ENCODE results near the gene INTS1. TPM values are rescaled to one million over a fixed set of nuclear protein-coding genes. Genes with fewer than 3 reads are reported as not detected.

INTS1 gene
- polyA plus RNA-seq, 3 donors: 5.5 to 64.3 (median 7.3) TPM

- H3K4me3 ChIP-seq (replicated peaks in 1 of 3; ENCODE audit: low read depth in 2 of 3, low read length in 3 of 3): no peak overlapping the region
- TF ChIP-seq, protein P1, sequence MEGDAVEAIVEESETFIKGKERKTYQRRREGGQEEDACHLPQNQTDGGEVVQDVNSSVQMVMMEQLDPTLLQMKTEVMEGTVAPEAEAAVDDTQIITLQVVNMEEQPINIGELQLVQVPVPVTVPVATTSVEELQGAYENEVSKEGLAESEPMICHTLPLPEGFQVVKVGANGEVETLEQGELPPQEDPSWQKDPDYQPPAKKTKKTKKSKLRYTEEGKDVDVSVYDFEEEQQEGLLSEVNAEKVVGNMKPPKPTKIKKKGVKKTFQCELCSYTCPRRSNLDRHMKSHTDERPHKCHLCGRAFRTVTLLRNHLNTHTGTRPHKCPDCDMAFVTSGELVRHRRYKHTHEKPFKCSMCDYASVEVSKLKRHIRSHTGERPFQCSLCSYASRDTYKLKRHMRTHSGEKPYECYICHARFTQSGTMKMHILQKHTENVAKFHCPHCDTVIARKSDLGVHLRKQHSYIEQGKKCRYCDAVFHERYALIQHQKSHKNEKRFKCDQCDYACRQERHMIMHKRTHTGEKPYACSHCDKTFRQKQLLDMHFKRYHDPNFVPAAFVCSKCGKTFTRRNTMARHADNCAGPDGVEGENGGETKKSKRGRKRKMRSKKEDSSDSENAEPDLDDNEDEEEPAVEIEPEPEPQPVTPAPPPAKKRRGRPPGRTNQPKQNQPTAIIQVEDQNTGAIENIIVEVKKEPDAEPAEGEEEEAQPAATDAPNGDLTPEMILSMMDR (IDR thresholded peaks at IDR 0.05): no peak
- Mint-ChIP-seq H3K27me3 (ENCODE audit: low read depth in 3 of 3) (no peaks in the 10 kb centered on the region), H3K4me1 (no peaks in the 10 kb centered on the region), H3K36me3 (peaks cover 67 to 90% of the 10 kb centered on the region in 2 donors), H3K27ac (peak overlapping the region in 4 of 7 donors; percentile 5 to 81 (median 44)), H3K9me3 (no peaks in the 10 kb centered on the region), H3K4me3 (no peak overlapping the region)
- H3K4me2 ChIP-seq (replicated peaks; ENCODE audit: extremely low read depth, low read length, poor library complexity, severe bottlenecking): no peak overlapping the region
- no peaks in the 10 kb centered on the region for H3K9me3 ChIP-seq (replicated peaks in 1 of 2; ENCODE audit: control insufficient read depth in 1 of 2, insufficient read depth in 1 of 2, low read length in 2 of 2)
- no peak overlapping the region for H3K27ac ChIP-seq (ENCODE audit: low read depth in 1 of 2, low read length in 2 of 2)
- H3K9ac ChIP-seq (ENCODE audit: insufficient read depth, low read length, poor library complexity, severe bottlenecking): no peak overlapping the region
- H3K4me1 ChIP-seq (ENCODE audit: control insufficient read depth in 1 of 2, insufficient read depth in 2 of 2, low read length in 2 of 2): no peaks in the 10 kb centered on the region
- no peak overlapping the region for H2AFZ ChIP-seq (ENCODE audit: insufficient read depth, low read depth, low read length, poor library complexity, severe bottlenecking)
- intact Hi-C loops (cut with micrococcal nuclease): loop anchor here in 1 of 2 donors (10.0 kb wide), 1 partner anchor 854 kb away; no protein-coding TSS in a partner anchor
- no peaks in the 10 kb centered on the region for H3K27me3 ChIP-seq (ENCODE audit: control insufficient read depth in 2 of 2, insufficient read depth in 2 of 2, low read length in 2 of 2)
- no peaks in the 10 kb centered on the region for H3K79me2 ChIP-seq (ENCODE audit: insufficient read depth, low read length)
- peaks cover 83 to 98% of the 10 kb centered on the region in 2 donors for H3K36me3 ChIP-seq (replicated peaks in 1 of 2; ENCODE audit: control insufficient read depth in 1 of 2, insufficient read depth in 2 of 2, low read length in 2 of 2)
- H4K20me1 ChIP-seq (ENCODE audit: insufficient read depth, low read length): peaks cover 14% of the 10 kb centered on the region
- 98% methylated on average over 16 of the region's 19 CpGs for WGBS (ENCODE audit: insufficient coverage)
- no peak for DNase-seq
These were observed 13.4 kb downstream of the INTS1 start for GRCh38 chr7:1490837-1491236.

DNA sequence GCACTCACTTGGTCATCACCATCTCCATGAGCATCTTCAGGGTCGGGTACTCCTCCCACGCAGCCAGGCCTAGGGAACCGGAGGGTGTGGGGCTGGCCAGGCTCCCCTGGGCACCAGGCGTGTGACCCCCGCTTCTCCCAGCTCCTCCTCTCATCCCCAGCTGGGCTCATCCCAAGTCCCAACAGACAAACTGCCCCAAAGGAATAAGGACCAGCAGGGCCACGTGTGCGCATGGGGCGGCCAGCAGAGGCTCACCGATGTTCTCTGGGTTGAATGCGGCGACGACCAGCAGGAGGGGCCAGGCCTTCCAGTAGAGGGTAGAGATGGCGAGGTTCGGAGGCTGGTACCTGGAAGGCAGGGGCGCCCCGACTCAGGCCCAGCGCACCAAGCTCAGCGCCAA is 14.9 kb downstream of the INTS1 start:
- peaks cover 84 to 97% of the 10 kb centered on the region in 2 donors for H3K36me3 ChIP-seq (replicated peaks in 1 of 2; ENCODE audit: control insufficient read depth in 1 of 2, insufficient read depth in 2 of 2, low read length in 2 of 2)
- H3K36me3 Mint-ChIP-seq: peaks cover 74 to 90% of the 10 kb centered on the region in 2 donors
- H3K27ac Mint-ChIP-seq: peak overlapping the region in 1 of 7 donors; percentile 15

More for the DNA sequence above, 14.9 kb downstream of the INTS1 start:
- Histone ChIP-seq H3K79me2 (ENCODE audit: insufficient read depth, low read length) (no peaks in the 10 kb centered on the region), H3K27ac (ENCODE audit: low read depth in 1 of 2, low read length in 2 of 2) (no peak overlapping the region), H3K9ac (ENCODE audit: insufficient read depth, low read length, poor library complexity, severe bottlenecking) (no peak overlapping the region), H3K4me1 (ENCODE audit: control insufficient read depth in 1 of 2, insufficient read depth in 2 of 2, low read length in 2 of 2) (no peaks in the 10 kb centered on the region), H3K27me3 (ENCODE audit: control insufficient read depth in 2 of 2, insufficient read depth in 2 of 2, low read length in 2 of 2) (no peaks in the 10 kb centered on the region), H4K20me1 (ENCODE audit: insufficient read depth, low read length) (peaks cover 14% of the 10 kb centered on the region), H3K9me3 (replicated peaks in 1 of 2; ENCODE audit: control insufficient read depth in 1 of 2, insufficient read depth in 1 of 2, low read length in 2 of 2) (no peaks in the 10 kb centered on the region), H3K4me2 (replicated peaks; ENCODE audit: extremely low read depth, low read length, poor library complexity, severe bottlenecking) (no peak overlapping the region), H3K4me3 (replicated peaks in 1 of 3; ENCODE audit: low read depth in 2 of 3, low read length in 3 of 3) (no peak overlapping the region), H2AFZ (ENCODE audit: insufficient read depth, low read depth, low read length, poor library complexity, severe bottlenecking) (no peak overlapping the region)
- intact Hi-C loops (cut with micrococcal nuclease): no loop called here
- no peaks in the 10 kb centered on the region for H3K4me1 Mint-ChIP-seq
- no peaks in the 10 kb centered on the region for H3K27me3 Mint-ChIP-seq (ENCODE audit: low read depth in 3 of 3)
- WGBS (ENCODE audit: insufficient coverage): 98% methylated on average over 16 of the region's 18 CpGs
- TF ChIP-seq, protein P1 (IDR thresholded peaks at IDR 0.05): no peak
- H3K9me3 Mint-ChIP-seq: peaks cover 0 to under 1% (median 0%) of the 10 kb centered on the region in 7 donors
- H3K4me3 Mint-ChIP-seq: no peak overlapping the region
- DNase-seq: no peak
